ENCODE measurements around the gene VSIG8. TPM values are rescaled to one million over a fixed set of nuclear protein-coding genes. Genes with fewer than 3 reads are reported as not detected.

The VSIG8 gene
- total and polyA plus RNA-seq, 4 donors = 0.08 TPM; not detected in 3

DNA sequence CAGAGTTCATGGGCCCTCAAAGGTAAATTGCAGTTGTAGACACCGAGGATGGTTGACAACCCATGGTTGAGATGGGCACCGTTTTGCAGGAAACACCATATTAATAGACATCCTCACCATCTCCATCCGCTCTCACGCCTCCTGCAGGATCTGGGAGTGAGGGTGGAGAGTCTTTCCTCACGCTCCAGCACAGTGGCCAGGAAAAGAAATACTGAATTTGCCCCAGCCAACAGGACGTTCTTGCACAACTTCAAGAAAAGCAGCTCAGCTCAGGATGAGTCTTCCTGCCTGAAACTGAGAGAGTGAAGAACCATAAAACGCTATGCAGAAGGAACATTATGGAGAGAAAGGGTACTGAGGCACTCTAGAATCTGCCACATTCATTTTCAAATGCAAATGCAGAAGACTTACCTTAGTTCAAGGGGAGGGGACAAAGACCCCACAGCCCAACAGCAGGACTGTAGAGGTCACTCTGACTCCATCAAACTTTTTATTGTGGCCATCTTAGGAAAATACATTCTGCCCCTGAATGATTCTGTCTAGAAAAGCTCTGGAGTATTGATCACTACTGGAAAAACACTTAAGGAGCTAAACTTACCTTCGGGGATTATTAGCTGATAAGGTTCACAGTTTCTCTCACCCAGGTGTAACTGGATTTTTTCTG lies 26.5 kb downstream of the VSIG8 start:
- no peaks in the 10 kb centered on the region for H3K4me1 ChIP-seq (ENCODE audit: control insufficient read depth in 4 of 4, insufficient read depth in 4 of 4, low read length in 3 of 4)
- WGBS = 85% methylated on average over 8 of the region's 8 CpGs

DNA sequence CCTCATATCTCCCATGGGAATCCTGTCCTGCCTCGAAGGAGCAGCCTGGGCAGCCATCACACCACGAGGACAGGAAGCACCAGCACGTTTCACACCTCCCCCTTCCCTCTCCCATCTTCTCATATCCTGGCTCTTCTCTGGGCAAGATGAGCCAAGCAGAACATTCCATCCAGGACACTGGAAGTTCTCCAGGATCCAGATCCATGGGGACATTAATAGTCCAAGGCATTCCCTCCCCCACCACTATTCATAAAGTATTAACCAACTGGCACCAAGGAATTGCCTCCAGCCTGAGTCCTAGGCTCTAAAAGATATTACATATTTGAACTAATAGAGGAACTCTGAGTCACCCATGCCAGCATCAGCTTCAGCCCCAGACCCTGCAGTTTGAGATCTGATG lies 27.1 kb downstream of the VSIG8 start:
- H3K27me3 ChIP-seq (ENCODE audit: control insufficient read depth in 4 of 4, insufficient read depth in 4 of 4, low read length in 3 of 4) = no peaks in the 10 kb centered on the region
- H3K9ac ChIP-seq (ENCODE audit: low read depth in 1 of 2, low read length in 2 of 2) = no peak overlapping the region
- H3K36me3 ChIP-seq (ENCODE audit: control insufficient read depth in 4 of 4, insufficient read depth in 3 of 4, low read depth in 1 of 4, low read length in 3 of 4) = no peaks in the 10 kb centered on the region
- TF ChIP-seq HNF4G (IDR thresholded peaks at IDR 0.05) = no peak
- TF ChIP-seq EGR1 (IDR thresholded peaks at IDR 0.05; ENCODE audit: low read depth in 2 of 2) = no peak
- no peak for TF ChIP-seq FOXA1 (IDR thresholded peaks at IDR 0.05)
- TF ChIP-seq TAF1 (conservative IDR thresholded peaks at IDR 0.05) = no peak
- no peaks in the 10 kb centered on the region for H3K9me3 ChIP-seq (ENCODE audit: control insufficient read depth in 4 of 4, low read length in 3 of 4)
- 79% methylated on average over 3 of the region's 3 CpGs for WGBS
- no peak overlapping the region for H3K27ac ChIP-seq (ENCODE audit: low read depth in 1 of 2, low read length in 2 of 2)
- H3K4me1 ChIP-seq (ENCODE audit: control insufficient read depth in 4 of 4, insufficient read depth in 4 of 4, low read length in 3 of 4) = no peaks in the 10 kb centered on the region
- H3K4me3 ChIP-seq (ENCODE audit: low read depth in 1 of 3, low read length in 3 of 3) = no peak overlapping the region
- no peak for DNase-seq (ENCODE audit: low spot score)

More for the DNA sequence above, 26.5 kb downstream of the VSIG8 start:
- Histone ChIP-seq H3K4me3 (ENCODE audit: low read depth in 1 of 3, low read length in 3 of 3) (no peak overlapping the region), H3K27me3 (ENCODE audit: control insufficient read depth in 4 of 4, insufficient read depth in 4 of 4, low read length in 3 of 4) (no peaks in the 10 kb centered on the region), H3K36me3 (ENCODE audit: control insufficient read depth in 4 of 4, insufficient read depth in 3 of 4, low read depth in 1 of 4, low read length in 3 of 4) (no peaks in the 10 kb centered on the region), H3K9ac (ENCODE audit: low read depth in 1 of 2, low read length in 2 of 2) (no peak overlapping the region), H3K9me3 (ENCODE audit: control insufficient read depth in 4 of 4, low read length in 3 of 4) (no peaks in the 10 kb centered on the region), H3K27ac (ENCODE audit: low read depth in 1 of 2, low read length in 2 of 2) (no peak overlapping the region)
- DNase-seq (ENCODE audit: low spot score) = no peak
- TF ChIP-seq RAD21 (IDR thresholded peaks at IDR 0.05) = peak; percentile 30 to 34
- no peak for TF ChIP-seq EGR1 (IDR thresholded peaks at IDR 0.05; ENCODE audit: low read depth in 2 of 2)
- no peak for TF ChIP-seq FOXA1 (IDR thresholded peaks at IDR 0.05)

DNA sequence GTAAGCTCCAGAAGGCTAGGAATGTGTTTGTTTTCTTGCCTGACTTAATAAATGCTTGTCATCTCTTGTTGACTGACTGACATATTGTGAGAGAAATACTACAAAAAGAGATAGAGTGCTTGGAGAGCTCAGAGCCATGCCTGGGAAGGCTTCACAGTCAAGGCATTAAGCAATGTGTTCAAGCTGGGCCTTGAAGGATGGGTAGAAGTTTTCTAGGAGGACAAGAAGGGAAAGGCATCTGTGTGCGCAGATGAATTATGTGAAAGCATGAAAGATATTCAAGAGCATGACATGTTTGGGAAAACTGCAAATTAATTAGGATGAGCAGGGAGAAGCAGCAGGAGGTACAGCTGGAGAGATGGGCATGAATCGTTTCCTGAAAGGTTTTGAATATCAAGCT lies 30.1 kb downstream of the VSIG8 start:
- TF ChIP-seq FOXA2 (IDR thresholded peaks at IDR 0.05) (no peak), GABPA (IDR thresholded peaks at IDR 0.05 in 1 of 2, conservative IDR thresholded peaks at IDR 0.05 in 1 of 2) (no peak), ZBTB33 (IDR thresholded peaks at IDR 0.05) (no peak), HNF4A (conservative IDR thresholded peaks at IDR 0.05) (no peak), SP1 (IDR thresholded peaks at IDR 0.05) (no peak), FOXA1 (IDR thresholded peaks at IDR 0.05) (no peak), RXRA (IDR thresholded peaks at IDR 0.05) (no peak), JUND (IDR thresholded peaks at IDR 0.05) (no peak), EGR1 (IDR thresholded peaks at IDR 0.05; ENCODE audit: low read depth in 2 of 2) (no peak), NR2F2 (IDR thresholded peaks at IDR 0.05) (no peak), MAX (IDR thresholded peaks at IDR 0.05) (no peak)
- TF ChIP-seq, protein P1, sequence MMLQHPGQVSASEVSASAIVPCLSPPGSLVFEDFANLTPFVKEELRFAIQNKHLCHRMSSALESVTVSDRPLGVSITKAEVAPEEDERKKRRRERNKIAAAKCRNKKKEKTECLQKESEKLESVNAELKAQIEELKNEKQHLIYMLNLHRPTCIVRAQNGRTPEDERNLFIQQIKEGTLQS (IDR thresholded peaks at IDR 0.05) = no peak
- TF ChIP-seq, protein P2, sequence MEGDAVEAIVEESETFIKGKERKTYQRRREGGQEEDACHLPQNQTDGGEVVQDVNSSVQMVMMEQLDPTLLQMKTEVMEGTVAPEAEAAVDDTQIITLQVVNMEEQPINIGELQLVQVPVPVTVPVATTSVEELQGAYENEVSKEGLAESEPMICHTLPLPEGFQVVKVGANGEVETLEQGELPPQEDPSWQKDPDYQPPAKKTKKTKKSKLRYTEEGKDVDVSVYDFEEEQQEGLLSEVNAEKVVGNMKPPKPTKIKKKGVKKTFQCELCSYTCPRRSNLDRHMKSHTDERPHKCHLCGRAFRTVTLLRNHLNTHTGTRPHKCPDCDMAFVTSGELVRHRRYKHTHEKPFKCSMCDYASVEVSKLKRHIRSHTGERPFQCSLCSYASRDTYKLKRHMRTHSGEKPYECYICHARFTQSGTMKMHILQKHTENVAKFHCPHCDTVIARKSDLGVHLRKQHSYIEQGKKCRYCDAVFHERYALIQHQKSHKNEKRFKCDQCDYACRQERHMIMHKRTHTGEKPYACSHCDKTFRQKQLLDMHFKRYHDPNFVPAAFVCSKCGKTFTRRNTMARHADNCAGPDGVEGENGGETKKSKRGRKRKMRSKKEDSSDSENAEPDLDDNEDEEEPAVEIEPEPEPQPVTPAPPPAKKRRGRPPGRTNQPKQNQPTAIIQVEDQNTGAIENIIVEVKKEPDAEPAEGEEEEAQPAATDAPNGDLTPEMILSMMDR (IDR thresholded peaks at IDR 0.05; ENCODE audit: low read depth, low read length, missing input control) = no peak
- Histone ChIP-seq H3K9ac (ENCODE audit: low read depth in 1 of 2, low read length in 2 of 2) (no peak overlapping the region), H3K4me3 (ENCODE audit: low read depth in 1 of 3, low read length in 3 of 3) (no peak overlapping the region), H3K4me1 (ENCODE audit: control insufficient read depth in 4 of 4, insufficient read depth in 4 of 4, low read length in 3 of 4) (no peaks in the 10 kb centered on the region), H3K27me3 (ENCODE audit: control insufficient read depth in 4 of 4, insufficient read depth in 4 of 4, low read length in 3 of 4) (no peaks in the 10 kb centered on the region), H3K36me3 (ENCODE audit: control insufficient read depth in 4 of 4, insufficient read depth in 3 of 4, low read depth in 1 of 4, low read length in 3 of 4) (no peaks in the 10 kb centered on the region), H3K27ac (ENCODE audit: low read depth in 1 of 2, low read length in 2 of 2) (no peak overlapping the region), H3K9me3 (ENCODE audit: control insufficient read depth in 4 of 4, low read length in 3 of 4) (no peaks in the 10 kb centered on the region)
- 93% methylated on average over 2 of the region's 2 CpGs for WGBS
- no peak for DNase-seq (ENCODE audit: low spot score)

Measured in liver (tissue), 9 donors.